Stimulated activated CD8-positive, alpha-beta memory T cell treated with anti-CD3 and anti-CD28 coated beads, Interleukin-12 subunit alpha, Interleukin-12 subunit beta, amount 100 ng/mL, for 24 hours (primary cell): Measurements from ENCODE around the gene TSLP.
A peak's percentile ranks its signal among the peaks of the same experiment; 100 is the strongest.

Source experiments
- DNase-seq: peaks from one replicate; pipeline ENCODE4 v3.0.0-alpha.2; 2020; ENCODE audit errors: extremely low read depth

TSLP gene

DNA sequence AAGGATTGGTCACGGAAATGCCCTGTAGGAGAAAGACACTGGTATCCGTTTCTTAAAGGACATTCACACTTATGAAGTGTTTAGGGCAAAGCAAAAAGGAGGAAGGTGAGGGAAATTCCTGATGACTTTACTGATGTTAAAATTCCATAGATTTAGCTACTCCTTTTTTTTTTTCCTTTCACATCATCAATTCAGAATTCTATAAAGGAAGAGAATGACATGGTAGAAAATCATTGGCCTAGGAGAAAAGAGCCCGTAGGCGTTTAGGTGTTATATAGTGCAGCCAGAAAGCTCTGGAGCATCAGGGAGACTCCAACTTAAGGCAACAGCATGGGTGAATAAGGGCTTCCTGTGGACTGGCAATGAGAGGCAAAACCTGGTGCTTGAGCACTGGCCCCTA is at the start of gene TSLP:
TSLP (plus strand) TSS at position 301 of the 400 bp plus-strand sequence. CDS start 178 bp downstream, outside the sequence.
- no peak for DNase-seq

DNA sequence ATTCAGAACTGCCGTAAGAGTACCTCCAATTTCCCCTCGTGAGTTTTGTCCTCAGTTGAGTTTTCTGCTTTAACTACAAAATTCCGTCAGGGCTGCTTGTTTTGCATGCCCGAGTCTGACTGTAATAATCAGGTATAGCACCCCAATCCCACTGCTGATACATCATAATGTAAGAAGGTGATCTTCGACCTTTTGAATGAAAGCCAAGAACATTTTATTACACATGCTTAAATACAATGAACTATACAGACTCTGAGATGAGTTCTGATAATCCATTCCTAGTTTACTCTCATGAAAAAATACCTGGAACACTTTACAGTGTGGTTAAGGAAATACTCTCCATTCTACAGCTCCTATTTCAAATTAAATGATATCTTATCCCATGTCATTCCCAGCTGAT is 49.2 kb upstream of the TSLP start:
- DNase-seq: no peak

DNA sequence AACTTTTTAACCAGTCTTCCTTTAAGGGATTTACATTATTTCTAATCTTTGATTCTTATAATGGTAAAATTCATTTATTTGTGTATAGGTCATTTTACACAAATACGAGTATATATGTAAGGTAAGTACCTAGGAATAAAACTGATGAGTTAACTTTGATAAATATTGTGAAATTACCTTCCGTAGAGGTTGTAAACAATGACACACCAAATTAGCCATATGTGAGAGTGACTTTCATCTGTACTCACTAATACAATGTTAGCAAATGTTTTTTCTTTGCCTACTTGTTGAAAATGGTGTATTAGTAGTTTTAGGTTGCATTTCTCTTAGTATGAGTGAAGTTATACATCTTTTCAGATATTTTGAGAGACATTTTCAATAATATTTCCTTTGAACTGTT is 42.6 kb upstream of the TSLP start:
- DNase-seq: no peak

DNA sequence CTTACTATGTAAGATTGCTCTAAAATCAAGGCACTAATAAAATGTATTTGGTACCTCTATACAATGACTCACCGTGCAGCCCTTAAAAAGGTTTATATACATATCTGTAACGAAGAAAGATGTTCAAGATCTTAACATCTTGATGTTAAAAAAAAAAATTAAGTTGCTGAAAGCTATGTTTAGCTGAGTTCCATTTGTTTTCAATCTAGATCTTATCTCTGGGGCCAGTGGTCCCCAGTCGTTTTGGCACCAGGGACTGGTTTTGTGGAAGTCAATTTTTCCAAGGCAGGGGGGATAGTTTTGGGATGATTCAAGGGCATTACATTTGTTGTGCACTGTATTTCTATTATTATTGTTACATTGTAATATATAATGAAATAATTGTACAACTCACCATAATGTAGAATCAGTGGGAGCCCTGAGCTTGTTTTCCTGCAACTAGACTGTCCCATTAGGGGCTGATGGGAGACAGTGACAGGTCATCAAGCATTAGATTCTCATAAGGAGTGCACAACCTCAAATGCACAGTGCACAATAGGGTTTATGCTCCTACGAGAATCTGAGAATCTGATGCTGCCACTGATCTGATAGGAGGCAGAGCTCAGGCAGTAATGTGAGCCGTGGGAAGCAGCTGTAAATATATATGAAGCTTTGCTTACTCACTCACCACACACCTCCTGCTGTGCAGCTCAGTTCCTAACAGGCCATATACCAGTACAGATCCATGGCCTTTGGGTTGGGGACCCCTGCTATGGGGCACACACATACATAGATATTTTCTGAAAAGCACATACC is 27.6 kb upstream of the TSLP start:
- DNase-seq: no peak

DNA sequence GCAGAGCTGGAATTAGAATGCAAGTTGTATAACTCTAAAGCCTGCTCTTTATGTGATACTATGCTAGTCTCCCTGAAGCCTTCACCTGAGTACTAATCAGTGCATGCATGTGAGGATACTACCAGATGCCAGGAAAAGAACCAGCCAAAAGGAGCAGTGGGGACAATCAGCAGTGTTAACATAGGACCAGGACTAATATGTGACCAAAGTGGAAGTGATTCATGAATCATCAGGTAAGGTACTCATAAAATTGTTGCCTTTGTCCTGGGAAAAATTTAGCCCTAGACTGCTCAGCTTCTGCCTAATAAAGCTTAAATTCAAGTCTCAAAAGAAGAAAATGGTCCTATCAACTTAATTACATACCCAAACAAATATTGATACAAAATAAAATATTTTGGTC is 13.4 kb upstream of the TSLP start:
- no peak for DNase-seq

DNA sequence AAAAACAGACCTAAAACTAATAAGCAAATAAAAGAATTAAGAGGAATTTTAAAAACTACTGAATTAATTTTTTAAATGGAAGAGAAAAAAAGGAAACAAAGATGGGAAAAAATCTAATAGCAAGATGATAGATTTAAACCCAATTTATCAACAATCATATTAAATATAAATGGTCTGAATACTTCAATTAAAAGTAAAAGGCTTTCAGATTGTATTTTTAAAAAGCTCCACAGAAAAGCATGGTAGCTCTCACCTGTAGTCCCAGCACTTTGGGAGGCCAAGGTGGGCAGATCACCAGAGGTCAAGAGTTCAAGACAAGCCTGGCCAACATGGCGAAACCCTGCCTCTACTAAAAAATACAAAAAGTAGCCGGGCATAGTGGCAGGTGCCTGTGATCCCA is 11.3 kb upstream of the TSLP start:
- DNase-seq: no peak

DNA sequence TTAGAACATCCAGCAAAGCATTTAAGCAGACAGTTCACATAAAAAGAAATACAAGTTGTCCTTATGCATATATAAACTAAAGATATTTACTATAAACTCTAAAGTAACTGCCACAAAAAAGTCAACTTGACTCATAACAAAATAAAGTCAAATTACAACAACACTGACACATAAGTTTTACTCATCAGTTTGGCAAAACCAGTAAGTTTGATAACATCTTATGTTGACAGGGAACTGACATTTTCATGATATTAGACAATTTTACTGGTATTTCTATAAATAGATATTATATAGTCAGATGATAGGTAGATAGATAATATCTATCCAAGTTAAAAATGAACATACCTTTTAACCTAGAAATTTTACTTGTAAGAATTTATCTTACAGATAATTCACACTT is 9.9 kb upstream of the TSLP start:
- DNase-seq: no peak

DNA sequence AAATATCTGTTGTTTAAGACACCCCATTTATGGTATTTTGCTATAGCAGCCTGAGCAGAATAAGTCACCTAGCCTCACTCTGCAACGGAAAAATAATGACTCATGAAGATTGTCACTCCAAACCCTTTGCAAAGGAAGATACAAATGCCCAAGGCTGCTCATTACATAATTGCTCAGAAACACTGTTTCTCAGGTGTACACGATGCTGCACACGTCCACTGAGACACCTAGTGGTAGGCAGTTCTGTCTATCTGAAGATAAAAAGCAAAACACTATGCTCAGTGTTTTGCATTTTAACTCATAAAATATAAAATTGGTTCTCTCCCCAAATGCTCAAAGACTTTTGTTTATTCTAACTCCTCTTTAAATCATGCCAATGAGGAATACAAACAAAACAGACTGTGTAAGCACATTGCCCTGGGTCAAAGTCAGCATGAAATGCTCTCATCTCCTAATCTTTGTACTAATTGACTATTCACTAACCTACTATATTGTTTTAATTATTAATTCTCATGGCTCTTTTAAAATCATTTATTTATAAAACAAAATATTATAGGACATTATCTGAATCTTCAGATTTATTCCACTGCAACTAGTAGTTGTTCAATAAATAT is 7.7 kb upstream of the TSLP start:
- DNase-seq: no peak

DNA sequence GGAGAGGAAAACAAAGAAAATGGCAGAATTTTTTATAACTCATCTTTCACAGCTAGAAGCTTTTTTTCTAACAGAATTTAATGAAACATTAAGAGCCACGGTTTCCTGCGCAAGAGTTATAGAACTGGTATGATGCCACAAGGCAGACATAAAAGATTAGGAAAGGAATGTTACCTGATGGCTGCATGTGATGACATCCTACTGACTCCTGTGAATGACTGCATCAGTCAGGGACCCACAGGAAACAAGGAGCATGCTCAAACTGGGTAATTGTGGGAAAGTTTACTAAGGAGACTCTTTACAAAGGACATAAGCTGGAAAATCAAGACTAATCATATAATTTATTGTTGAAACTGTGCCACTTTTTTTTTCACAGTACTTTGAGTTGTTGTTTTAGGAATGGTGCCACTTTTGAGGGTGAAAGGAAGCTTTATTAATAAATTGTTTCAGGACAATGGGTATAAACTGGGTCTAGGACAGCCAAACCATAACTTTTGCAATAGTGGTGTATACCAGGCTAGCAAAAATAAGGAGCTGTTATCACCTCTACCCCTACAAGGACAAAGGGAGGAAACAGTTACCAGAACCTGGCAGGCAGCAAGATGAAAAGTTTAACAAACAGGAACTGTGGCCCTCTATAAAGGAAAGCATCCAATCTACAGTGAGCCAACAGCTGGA is 5.1 kb upstream of the TSLP start:
- DNase-seq: no peak

DNA sequence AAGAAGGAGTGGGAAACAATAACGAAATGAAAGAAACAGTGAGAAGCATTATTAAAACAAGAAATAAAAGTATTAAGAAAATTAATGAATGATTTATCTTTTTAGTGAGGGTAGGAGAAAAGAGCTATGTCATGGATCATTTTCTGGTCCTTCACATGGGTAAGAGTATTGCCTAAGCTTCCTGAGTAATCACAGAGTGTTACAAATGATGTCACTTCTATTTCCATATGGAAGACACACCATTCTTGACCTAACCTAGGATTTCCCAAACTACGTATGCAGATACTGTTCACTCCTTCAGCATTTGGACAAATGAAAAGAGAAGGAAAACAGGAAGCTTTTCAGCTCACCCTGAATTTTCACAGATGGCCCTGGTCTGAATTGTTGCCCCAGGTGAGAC is 3.3 kb upstream of the TSLP start:
- DNase-seq: no peak

DNA sequence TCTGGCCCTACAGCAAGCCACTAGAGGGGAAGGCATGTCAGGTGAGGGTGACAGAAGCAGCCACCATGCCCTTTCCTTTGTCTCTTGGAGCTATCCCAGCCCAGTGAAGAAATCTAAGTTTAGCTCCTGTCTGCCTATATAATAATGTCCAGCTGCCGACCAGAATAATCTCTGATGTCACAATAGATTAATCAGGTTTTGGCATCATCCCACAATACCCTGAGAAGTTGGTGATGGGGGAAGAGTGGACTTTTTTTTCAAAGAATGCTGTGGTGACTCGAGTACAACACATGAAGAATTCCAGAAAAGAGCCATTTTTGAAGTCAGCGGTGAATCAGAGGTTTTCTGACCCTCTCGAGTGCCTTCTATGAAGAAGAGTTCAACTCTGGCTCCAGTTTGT is 1.7 kb upstream of the TSLP start:
- DNase-seq: no peak

DNA sequence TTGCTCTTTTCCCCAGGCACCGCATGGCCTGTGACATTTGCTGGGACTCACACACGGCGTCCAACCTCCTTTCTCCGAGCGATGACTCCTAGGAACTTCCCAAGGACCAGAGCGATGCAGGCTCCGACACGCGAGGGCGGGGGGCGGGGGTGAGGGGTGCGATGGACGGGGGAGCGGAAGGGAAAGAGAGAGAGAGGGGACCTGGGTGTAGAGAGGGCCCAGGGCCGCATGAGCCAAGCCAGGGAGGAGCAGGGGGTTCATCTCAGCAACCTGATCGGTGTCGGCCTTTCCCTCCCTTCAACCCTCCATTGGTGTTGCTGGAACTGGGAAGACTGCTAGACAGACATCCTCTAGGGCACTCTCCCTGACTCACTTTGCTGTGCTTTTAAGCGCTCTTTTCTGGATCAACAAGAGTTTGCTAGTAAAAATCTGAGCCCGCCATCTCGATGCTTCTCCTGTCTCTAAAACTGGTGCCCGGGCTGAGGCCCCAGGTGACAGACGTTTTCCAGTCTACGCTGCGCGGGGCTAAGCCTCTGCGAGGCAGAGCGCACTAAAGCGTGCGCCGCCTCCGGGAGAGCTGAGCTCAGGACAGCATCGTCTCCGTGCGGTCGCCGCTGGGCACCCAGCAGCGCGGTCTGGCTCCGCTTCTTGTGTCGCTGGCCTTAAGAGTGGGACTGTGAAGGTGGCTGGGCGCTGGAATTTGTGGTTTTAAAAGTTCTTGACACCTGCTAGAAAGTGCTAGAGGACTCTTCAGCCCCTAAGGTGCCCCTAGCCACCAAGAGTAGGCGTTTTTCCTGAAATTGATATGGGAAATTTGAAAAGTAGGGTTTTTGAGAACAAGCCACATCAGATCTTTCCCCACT is 1.0 kb upstream of the TSLP start:
- DNase-seq: no peak

DNA sequence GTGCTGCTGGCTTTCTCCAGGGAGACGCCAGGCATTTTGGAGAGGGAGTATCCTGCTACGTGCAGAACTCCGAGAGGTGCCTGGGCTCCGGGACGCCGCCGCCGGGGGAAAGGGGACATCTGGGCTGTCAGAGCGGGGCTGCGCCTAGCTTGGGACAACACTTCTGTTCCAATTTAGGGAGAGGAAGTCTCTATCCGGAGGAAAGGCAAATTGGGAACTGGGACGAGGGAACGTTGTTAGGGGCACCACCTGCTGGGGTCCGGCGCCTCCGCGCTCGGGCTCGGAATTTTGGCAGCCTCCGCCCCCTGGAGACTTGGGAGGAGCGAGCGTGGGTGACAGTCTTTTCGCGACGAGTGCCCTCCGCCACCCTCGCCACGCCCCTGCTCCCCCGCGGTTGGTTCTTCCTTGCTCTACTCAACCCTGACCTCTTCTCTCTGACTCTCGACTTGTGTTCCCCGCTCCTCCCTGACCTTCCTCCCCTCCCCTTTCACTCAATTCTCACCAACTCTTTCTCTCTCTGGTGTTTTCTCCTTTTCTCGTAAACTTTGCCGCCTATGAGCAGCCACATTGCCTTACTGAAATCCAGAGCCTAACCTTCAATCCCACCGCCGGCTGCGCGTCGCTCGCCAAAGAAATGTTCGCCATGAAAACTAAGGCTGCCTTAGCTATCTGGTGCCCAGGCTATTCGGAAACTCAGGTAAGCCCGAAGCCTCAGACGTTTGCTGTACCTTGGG is 1.6 kb downstream of the TSLP start:
- no peak for DNase-seq

DNA sequence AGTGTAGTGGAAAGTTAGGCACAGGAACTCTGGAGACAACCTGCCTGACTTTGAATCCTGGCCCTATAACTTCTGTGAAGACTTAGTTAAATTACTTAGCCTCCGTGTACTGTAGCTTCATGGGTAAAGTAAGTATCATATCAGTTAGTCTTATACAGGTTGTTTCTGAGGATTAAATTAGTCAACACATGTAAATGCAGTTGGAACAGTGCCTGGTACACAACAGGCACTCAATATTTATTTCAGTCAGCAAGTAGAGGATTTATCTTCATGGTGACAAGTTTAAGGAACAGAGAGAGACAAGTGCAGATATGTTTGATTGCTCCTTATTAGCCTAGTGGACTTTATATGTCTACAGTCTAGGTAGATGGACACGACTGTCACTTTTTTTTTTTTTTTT is 2.7 kb downstream of the TSLP start:
- no peak for DNase-seq

DNA sequence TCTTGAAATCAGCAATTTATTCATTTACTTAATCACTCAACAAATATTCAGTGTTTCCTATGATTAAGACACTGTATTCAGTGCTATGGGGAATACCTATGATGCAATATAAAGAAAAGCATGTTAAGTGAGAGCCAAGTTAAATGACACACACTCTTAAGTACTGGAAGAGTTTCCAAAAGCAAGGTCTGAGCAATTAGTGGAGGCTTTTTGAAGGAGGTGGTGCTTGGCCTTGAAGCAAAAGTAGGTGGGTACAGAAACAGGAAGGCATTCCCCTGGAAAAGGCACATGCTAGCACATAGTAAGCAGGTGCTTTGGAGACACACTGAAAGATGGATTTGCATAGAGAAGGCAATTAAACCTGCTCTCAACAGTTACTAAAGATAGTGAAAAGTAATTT is 4.0 kb downstream of the TSLP start:
- no peak for DNase-seq

DNA sequence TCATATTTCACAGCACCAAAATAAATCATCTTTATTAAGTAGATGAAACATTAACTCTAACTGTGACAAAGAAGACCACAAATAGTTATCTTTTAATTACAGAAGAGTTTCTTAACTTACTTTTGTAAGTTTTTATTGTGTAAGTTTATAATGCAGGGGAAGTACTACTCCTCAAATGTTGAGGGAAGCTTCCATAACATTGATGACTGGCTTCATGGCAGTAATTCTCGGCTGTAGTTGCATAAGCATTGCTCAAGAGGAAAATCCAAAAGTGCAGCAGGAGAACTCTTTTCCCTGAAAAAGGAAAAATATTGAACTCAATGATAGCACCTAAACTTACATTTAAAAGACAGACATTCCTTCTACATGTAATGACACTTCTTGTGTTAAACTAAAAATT is 4.6 kb downstream of the TSLP start:
- no peak for DNase-seq

DNA sequence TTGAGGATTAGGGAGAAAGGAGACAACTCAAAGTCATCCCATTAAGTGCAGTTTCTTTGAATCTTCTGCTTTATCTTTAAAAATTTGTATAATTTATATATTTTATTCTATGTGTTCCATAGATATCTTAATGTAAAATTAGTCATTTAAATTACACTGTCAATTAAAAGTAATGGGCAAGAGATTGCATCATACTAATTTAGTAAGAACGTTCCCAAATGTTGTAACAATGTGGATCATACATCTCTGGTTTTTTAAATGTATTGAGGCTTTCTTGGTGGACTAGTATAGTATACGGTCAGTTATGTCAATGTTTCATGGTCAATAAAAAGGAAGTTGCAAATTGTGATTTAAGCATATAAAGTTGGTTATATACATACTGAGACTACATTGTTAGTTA is 6.2 kb downstream of the TSLP start:
- DNase-seq: no peak

DNA sequence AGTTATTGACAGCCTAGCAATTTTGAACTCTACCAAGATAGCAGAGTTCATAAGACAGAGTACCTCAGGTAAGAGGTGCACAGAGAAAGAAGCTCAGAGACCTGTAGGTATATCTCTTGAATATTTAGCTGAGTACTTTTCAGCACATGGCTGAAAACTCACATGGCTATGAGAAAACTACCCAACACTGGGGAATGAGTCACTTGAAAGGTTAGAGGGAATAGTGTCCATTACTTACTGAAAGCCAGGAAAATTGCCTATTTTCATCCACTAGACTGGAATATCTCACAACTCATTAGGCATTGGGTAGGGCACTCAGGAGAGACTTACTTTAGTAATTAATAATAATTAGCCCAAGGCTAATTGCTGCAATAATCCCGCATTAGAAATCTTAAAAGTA is 8.3 kb downstream of the TSLP start:
- no peak for DNase-seq

DNA sequence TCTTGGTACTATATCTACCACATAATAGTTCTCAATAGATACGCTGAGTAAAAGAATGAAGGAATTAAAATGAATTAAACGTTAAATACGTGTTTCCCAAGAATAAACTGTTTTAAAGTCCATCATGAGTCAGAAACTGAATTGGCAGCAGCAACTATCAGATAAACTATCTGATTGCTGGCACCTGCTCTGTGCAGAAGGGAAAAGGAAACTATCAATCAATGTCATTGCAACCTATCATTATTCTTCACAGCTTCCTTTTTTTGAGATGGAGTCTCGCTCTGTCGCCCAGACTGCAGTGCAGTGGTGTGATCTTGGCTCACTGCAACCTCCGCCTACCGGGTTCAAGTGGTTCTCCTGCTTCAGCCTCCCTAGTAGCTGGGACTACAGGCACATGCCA is 11.8 kb downstream of the TSLP start:
- no peak for DNase-seq

DNA sequence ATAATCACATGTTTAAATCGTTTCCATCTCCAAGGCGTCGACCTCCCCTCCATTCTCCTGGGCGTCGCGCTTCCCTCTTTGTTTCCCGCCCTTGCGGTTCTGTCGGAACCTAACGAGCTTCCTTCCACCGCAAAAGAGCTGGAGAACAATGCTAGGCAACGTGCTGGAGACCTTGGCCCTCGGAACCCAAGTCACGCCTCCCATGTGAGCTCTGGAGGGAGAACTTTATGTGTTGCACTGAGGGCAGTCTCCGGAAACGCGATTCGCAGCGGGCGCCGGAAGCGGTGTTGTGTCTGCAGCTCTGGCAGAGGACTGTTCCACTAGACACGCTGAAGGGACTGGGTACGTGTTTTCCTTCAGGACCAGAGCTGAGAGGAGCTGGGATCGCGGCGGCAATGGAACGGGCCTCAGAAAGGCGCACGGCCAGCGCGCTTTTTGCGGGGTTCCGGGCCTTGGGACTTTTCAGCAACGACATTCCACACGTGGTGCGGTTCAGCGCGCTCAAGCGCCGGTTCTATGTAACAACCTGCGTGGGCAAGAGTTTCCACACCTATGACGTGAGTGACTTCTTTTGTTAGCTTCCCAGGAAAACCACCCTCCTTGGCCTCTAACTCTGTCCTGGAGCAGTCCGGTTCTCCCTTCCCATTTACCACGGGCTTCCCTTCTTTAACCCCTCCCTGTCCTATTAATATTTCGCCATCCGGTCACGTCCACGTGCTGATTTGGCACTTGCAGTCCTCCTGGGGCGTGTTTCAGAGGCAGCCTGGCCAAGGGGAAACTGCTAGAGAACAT is 20.7 kb downstream of the TSLP start, which contains the start of gene WDR36:
WDR36 (plus strand) TSS at position 287 of the 792 bp plus-strand sequence; CDS start at position 396, 109 bp downstream.
- DNase-seq: peak; percentile 68

DNA sequence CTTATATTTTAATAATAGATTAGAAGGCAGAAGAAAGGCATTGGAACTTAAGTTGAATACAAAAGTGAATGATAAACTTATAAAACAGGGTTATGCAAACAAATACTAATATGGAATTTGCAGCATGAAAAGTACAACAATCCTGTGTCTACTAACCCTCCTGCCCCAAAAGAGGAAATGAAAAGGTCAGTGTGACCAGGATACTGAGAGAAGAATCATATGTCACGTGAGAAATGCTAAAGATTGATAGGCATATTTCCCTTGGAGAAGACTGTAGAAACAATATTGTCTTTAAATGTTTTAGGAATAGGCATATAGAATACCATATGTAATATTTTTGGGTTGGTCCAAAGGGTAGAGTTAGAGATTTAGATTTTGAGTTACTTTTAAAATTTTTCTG is 24.5 kb downstream of the TSLP start:
- DNase-seq: no peak
